Measurements from ENCODE around the gene TPP1.

The TPP1 gene

GRCh38 chr11:6622261-6623171 lies 3.3 kb upstream of the TPP1 start:
- TF ChIP-seq CTCF (conservative IDR thresholded peaks at IDR 0.05; ENCODE audit: low read depth, low read length), result peak; percentile 20
- no peak overlapping the region for H3K4me3 ChIP-seq (ENCODE audit: low read depth, low read length)
- no peak for DNase-seq (ENCODE audit: low read depth)

- H3K4me3 ChIP-seq (ENCODE audit: low read depth, low read length), result no peak overlapping the region
- DNase-seq (ENCODE audit: low read depth), result no peak
- no peak for TF ChIP-seq CTCF (conservative IDR thresholded peaks at IDR 0.05; ENCODE audit: low read depth, low read length)
These were observed 2.5 kb upstream of the TPP1 start for GRCh38 chr11:6621711-6622211.

- no peak for TF ChIP-seq CTCF (conservative IDR thresholded peaks at IDR 0.05; ENCODE audit: low read depth, low read length)
- no peak overlapping the region for H3K4me3 ChIP-seq (ENCODE audit: low read depth, low read length)
- no peak for DNase-seq (ENCODE audit: low read depth)
These were observed 1.4 kb upstream of the TPP1 start for GRCh38 chr11:6620636-6621035.

GRCh38 chr11:6618117-6619003 lies 862 bp downstream of the TPP1 start:
- DNase-seq (ENCODE audit: low read depth), result peak; percentile 95
- TF ChIP-seq CTCF (conservative IDR thresholded peaks at IDR 0.05; ENCODE audit: low read depth, low read length), result no peak
- H3K4me3 ChIP-seq (ENCODE audit: low read depth, low read length), result peak overlapping the region; percentile 98

- peak; percentile 71 for DNase-seq (ENCODE audit: low read depth)
- no peak for TF ChIP-seq CTCF (conservative IDR thresholded peaks at IDR 0.05; ENCODE audit: low read depth, low read length)
- H3K4me3 ChIP-seq (ENCODE audit: low read depth, low read length), result peak overlapping the region; percentile 98
These were observed 1.9 kb downstream of the TPP1 start for GRCh38 chr11:6617315-6617781.

- no peak for DNase-seq (ENCODE audit: low read depth)
- no peak overlapping the region for H3K4me3 ChIP-seq (ENCODE audit: low read depth, low read length)
- TF ChIP-seq CTCF (conservative IDR thresholded peaks at IDR 0.05; ENCODE audit: low read depth, low read length), result no peak
These were observed 2.5 kb downstream of the TPP1 start for GRCh38 chr11:6616596-6617250.
